Stimulated activated memory B cell treated with anti-CD40 and anti-IgM and Interleukin-4, amounts not matched to agents 10 μg/mL and 1 μg/mL and 100 μg/mL, for 72 hours (primary cell): ENCODE data around the gene ETV7.

Source experiments
- ATAC-seq: fragments of 150-1000 bp; cut with Tn5 transposase; 2 replicates; pipeline ENCODE4 v1.10.0; 2021
- H3K27ac Mint-ChIP-seq: one replicate; pipeline ENCODE4 v1.8.0; 2022; ENCODE audit warnings: mild to moderate bottlenecking, mixed read lengths
- H3K27me3 Mint-ChIP-seq: one replicate; pipeline ENCODE4 v1.8.0; 2022; ENCODE audit warnings: mixed read lengths
- H3K36me3 Mint-ChIP-seq: one replicate; pipeline ENCODE4 v1.8.0; 2022; ENCODE audit warnings: mixed read lengths
- H3K4me1 Mint-ChIP-seq: one replicate; pipeline ENCODE4 v1.8.0; 2022; ENCODE audit warnings: mixed read lengths
- H3K4me3 Mint-ChIP-seq: one replicate; pipeline ENCODE4 v1.8.0; 2022; ENCODE audit warnings: mild to moderate bottlenecking, moderate library complexity, mixed read lengths
- H3K9me3 Mint-ChIP-seq: one replicate; pipeline ENCODE4 v1.8.0; 2022; ENCODE audit warnings: mixed read lengths

ETV7 gene

DNA sequence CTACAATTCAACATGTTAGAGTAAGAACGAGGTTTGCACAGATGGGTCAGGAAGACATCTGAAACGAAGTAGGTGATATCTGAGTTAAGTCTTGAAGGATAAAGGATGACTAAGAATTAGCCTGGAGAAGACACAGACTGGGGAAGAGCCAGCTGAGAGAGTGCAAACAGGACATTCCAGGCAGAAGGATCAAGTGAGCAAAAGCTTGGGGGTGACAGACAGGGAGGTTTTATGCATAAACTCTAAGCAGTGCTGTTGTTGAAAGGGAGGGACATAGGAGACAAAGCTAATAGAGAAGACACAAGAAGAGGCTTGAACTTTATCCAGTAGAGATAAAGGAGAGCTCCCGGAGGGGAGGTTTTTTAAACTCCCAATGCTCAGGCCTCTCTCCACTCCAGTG, 15.0 kb upstream of the ETV7 start:
- Mint-ChIP-seq H3K27ac (no peak overlapping the region), H3K4me1 (peaks cover 15% of the 10 kb centered on the region), H3K27me3 (peaks cover 19% of the 10 kb centered on the region), H3K4me3 (no peak overlapping the region), H3K9me3 (no peaks in the 10 kb centered on the region), H3K36me3 (no peaks in the 10 kb centered on the region)
- ATAC-seq: no peak

DNA sequence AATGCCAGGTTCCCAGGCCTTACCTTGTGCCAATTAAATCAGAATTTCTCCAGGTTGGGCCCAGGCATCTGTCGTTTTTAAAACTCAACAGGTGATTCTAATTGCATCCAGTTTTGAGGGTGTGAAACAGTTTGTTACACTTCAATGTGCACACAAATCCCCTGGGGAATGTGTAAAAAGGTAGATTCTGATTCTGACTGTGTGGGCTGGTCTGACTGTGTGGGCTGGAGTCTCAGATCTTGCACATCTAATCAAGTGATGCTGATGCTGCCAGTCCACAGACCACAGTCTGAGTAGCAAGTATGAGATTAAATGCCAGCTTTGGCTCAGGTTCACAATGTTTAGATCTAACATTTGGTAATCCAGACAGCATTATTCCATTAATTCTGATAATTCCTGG, 12.5 kb upstream of the ETV7 start:
- no peaks in the 10 kb centered on the region for H3K36me3 Mint-ChIP-seq
- no peaks in the 10 kb centered on the region for H3K9me3 Mint-ChIP-seq
- H3K27me3 Mint-ChIP-seq: peaks cover 19% of the 10 kb centered on the region
- H3K4me1 Mint-ChIP-seq: peaks cover 15% of the 10 kb centered on the region
- H3K27ac Mint-ChIP-seq: no peak overlapping the region
- peak; percentile 92 for ATAC-seq
- no peak overlapping the region for H3K4me3 Mint-ChIP-seq

- ATAC-seq: no peak
- no peak overlapping the region for H3K4me3 Mint-ChIP-seq
- H3K4me1 Mint-ChIP-seq: peaks cover 7% of the 10 kb centered on the region
- no peaks in the 10 kb centered on the region for H3K9me3 Mint-ChIP-seq
- H3K36me3 Mint-ChIP-seq: no peaks in the 10 kb centered on the region
- H3K27ac Mint-ChIP-seq: no peak overlapping the region
- peaks cover 40% of the 10 kb centered on the region for H3K27me3 Mint-ChIP-seq
Measured at GRCh38 chr6:36392621-36393020, 5.2 kb upstream of the ETV7 start.

DNA sequence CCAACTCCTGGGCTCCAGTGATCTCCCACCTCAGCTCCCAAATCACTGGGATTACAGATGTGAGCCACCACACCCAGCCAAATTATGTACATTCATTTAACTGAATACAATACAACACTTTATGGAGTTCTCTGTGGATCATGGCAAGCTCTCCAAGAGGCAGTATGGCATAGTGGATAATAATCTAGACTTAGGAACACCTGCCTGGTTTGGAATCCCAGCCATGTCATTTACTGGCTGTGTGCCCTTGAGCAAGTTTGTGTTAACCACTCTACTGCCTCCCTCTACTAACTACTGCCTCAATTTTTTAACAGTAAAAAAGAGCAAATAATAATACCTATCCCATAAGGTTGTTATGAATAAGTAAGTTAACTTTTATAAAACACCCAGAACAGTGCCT, 1.9 kb upstream of the ETV7 start:
- Mint-ChIP-seq H3K27ac (no peak overlapping the region), H3K9me3 (no peaks in the 10 kb centered on the region), H3K27me3 (peaks cover 60% of the 10 kb centered on the region), H3K4me3 (no peak overlapping the region), H3K36me3 (no peaks in the 10 kb centered on the region), H3K4me1 (peaks cover 22% of the 10 kb centered on the region)
- no peak for ATAC-seq

- Mint-ChIP-seq H3K9me3 (no peaks in the 10 kb centered on the region), H3K27ac (peak overlapping the region; percentile 66), H3K4me3 (peak overlapping the region; percentile 78), H3K36me3 (no peaks in the 10 kb centered on the region), H3K27me3 (peaks cover 43% of the 10 kb centered on the region), H3K4me1 (peaks cover 34% of the 10 kb centered on the region)
- ATAC-seq: peak; percentile 49
Measured at GRCh38 chr6:36386495-36387439, 702 bp downstream of the ETV7 start.

DNA sequence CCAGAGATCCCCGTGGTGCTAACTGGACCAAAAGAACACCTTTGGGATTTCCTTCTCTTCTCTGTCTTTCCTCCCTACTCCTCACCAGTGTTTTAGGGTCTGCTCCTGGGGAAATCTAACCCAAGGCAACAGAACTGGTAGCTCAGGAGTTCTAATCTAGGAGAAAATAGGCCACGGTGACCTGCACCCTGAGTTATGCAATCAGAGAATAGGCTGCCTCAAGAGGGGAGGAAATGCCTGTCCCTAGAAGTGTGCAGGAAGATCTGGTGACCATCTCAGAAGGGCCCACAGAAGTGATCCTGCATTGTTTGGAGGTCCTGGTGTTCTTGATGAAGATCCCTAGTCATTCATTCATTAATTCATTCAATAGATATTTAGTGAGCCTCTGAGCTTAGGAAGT, 3.4 kb downstream of the ETV7 start:
- H3K36me3 Mint-ChIP-seq: no peaks in the 10 kb centered on the region

DNA sequence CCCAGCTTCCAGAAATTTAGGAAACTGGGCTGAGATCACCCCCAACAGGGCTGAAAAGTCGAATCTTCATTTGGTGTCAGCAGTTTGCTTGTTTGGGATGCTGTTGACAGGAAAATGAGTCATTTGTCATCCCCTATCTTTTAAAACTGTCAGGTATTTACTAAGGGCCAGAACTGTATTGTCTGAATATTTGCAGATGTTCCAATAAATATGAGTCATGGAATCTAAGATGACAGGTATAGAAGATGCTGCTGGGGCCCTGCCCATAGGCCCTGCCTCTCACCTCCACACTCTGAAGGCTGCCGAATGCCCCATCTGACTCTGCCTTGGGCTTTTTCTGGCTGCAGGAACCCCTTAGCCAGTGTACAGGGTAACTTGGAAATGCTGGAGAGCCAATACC, 3.9 kb downstream of the ETV7 start:
- H3K4me3 Mint-ChIP-seq: no peak overlapping the region
- peak overlapping the region; percentile 52 for H3K27ac Mint-ChIP-seq
- peaks cover 28% of the 10 kb centered on the region for H3K27me3 Mint-ChIP-seq
- H3K36me3 Mint-ChIP-seq: no peaks in the 10 kb centered on the region
- H3K4me1 Mint-ChIP-seq: peaks cover 46% of the 10 kb centered on the region
- H3K9me3 Mint-ChIP-seq: no peaks in the 10 kb centered on the region
- ATAC-seq: peak; percentile 21

More for the DNA sequence above, 3.4 kb downstream of the ETV7 start:
- H3K9me3 Mint-ChIP-seq: no peaks in the 10 kb centered on the region
- no peak for ATAC-seq
- H3K27me3 Mint-ChIP-seq: peaks cover 29% of the 10 kb centered on the region
- no peak overlapping the region for H3K4me3 Mint-ChIP-seq
- no peak overlapping the region for H3K27ac Mint-ChIP-seq
- H3K4me1 Mint-ChIP-seq: peaks cover 41% of the 10 kb centered on the region

DNA sequence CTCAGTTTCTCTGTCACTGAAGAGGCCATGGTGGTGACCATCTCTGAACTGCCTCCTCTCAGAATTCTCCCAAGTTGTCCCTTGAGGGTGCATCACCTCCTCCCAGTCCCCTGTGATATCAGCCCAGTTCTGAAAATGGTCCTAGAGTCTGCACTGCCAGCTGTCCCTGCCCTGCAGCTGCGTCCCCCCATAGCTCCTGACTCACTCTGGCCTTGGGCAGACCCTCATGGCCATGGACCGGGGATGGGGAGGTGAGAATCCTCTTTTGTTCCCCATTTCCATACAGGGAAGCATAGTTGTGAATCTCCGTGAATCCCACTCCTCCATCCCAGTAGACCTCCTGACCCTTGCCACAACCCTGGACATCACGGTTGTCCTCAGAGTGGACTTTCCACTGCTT, 4.5 kb downstream of the ETV7 start:
- Mint-ChIP-seq H3K9me3 (no peaks in the 10 kb centered on the region), H3K27me3 (peaks cover 22% of the 10 kb centered on the region), H3K4me1 (peaks cover 46% of the 10 kb centered on the region), H3K36me3 (no peaks in the 10 kb centered on the region), H3K27ac (peak overlapping the region; percentile 52), H3K4me3 (peak overlapping the region; percentile 16)
- no peak for ATAC-seq

DNA sequence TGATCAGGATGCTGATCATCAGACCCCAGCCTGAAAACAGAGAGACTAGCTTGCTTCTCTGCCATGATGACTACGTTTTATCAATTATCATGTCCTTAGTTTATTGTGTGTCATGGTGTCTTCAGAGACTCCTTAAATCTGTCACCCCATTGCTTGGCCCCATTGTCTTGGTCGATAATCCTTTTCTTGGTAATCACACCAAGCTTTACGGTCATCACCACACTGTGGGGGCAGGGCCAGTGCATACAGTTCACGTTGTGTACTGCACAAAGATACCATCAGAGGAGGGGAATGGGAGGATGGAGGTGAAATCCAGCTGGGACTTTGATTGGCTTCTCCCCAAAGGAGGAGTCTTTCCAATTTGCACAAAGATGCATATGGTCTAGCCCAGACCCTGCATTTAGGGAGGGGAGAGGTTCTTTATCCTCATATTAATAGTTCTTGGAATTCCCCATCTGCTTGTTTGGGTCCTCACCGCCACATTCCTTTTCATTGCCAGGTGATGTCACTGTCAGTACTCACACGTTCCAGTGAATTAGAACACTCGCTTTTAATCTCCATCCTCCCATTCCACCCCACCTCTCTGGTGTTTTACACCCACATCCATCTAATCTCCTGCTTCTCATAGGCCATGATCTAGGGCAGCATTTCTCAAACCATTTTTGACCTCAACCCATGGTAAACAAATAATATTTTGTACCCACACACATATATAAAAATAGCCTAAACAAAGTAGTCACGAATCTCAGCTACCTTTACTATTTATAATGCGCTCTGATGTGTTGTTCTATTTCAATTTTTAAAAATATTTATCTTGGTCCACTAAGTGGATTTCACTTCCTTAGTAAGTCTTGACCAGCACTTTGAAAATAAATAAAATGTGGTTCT, 5.7 kb downstream of the ETV7 start:
- Mint-ChIP-seq H3K4me3 (no peak overlapping the region), H3K27ac (peak overlapping the region; percentile 52), H3K27me3 (peaks cover 11% of the 10 kb centered on the region), H3K4me1 (peaks cover 42% of the 10 kb centered on the region), H3K36me3 (no peaks in the 10 kb centered on the region), H3K9me3 (no peaks in the 10 kb centered on the region)
- peak; percentile 38 for ATAC-seq

- no peak overlapping the region for H3K4me3 Mint-ChIP-seq
- H3K36me3 Mint-ChIP-seq: no peaks in the 10 kb centered on the region
- peaks cover 35% of the 10 kb centered on the region for H3K4me1 Mint-ChIP-seq
- H3K27me3 Mint-ChIP-seq: no peaks in the 10 kb centered on the region
- no peak for ATAC-seq
- no peak overlapping the region for H3K27ac Mint-ChIP-seq
- H3K9me3 Mint-ChIP-seq: no peaks in the 10 kb centered on the region
Measured at GRCh38 chr6:36380166-36380565, 7.3 kb downstream of the ETV7 start.

DNA sequence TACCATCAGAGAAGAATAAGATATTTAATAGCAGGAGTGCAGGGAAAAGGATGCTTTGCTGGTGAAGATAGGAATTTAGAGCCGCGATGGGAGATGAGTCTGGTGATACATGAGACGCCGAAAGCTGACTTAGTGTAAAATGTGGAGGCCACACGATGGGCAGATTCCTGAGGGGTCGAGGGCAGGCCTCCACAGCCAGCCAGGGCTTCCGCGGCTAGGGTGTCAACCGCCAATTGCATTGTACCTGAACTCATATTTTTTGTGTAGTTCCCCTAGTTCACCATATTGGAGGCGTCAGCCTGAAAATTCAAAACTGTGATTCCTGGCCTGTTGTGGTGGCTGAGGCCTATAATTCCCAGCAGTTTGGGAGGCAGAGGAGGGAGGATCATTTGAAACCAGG, 8.5 kb downstream of the ETV7 start:
- Mint-ChIP-seq H3K27me3 (no peaks in the 10 kb centered on the region), H3K4me3 (no peak overlapping the region), H3K4me1 (peaks cover 35% of the 10 kb centered on the region), H3K9me3 (no peaks in the 10 kb centered on the region), H3K27ac (peak overlapping the region; percentile 80), H3K36me3 (no peaks in the 10 kb centered on the region)
- no peak for ATAC-seq

DNA sequence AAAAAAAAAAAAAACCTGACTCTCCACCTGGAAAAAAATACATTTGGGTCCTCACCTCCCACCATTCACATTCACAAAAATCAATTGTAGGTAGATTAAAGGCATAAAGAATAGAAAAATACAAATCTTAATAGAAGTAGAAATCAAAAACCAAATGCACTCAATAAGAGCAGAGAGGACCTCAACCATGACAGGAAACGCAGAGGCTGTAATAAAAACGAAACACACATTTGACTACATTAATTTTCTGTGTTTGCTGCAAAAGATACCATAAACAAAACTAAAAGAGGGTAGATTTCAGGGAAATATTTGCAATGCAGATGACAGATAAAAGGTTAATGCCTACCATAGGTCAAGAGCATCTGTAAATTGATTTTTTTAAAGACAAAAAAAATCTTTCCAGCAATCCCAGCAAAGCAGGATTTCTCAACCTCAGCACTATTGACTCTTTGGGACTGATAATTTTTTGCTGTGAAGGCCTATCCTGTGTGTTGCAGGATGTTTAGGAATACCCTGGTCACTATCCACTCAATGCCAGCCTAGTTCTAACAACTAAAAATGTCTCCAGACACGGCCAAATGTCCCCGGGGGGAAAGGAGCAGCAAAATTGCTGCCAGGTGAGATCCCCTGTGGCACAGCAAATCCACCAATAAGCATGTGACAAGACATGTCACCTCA, 9.1 kb downstream of the ETV7 start:
- H3K4me3 Mint-ChIP-seq: no peak overlapping the region
- H3K27me3 Mint-ChIP-seq: no peaks in the 10 kb centered on the region
- ATAC-seq: no peak
- no peaks in the 10 kb centered on the region for H3K9me3 Mint-ChIP-seq
- H3K36me3 Mint-ChIP-seq: no peaks in the 10 kb centered on the region
- H3K27ac Mint-ChIP-seq: peak overlapping the region; percentile 80
- peaks cover 35% of the 10 kb centered on the region for H3K4me1 Mint-ChIP-seq

- Mint-ChIP-seq H3K9me3 (no peaks in the 10 kb centered on the region), H3K36me3 (no peaks in the 10 kb centered on the region), H3K27me3 (peaks cover 5% of the 10 kb centered on the region), H3K4me3 (no peak overlapping the region), H3K4me1 (peaks cover 28% of the 10 kb centered on the region), H3K27ac (peak overlapping the region; percentile 80)
- ATAC-seq: no peak
Measured at GRCh38 chr6:36377594-36377993, 9.9 kb downstream of the ETV7 start.

DNA sequence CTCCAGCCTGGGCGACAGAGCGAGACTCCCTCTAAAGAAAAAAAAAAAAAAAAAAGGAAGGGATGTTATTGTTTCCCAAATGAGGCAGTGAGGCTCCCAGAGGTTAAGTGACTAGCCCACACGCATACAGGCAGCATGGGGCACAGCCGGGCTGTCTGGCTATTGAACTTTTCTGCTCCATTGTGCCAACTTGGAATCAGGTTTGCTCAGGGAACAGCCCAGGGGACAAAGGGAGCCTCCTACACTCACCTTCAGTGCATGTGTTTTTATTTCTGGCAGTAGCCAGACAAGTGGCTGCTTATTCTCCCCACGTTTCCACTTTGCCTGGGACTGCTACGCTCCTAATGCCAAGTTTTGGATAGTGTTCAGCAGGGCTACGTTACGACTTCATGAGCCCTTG, 10.7 kb downstream of the ETV7 start:
- Mint-ChIP-seq H3K9me3 (no peaks in the 10 kb centered on the region), H3K4me3 (no peak overlapping the region), H3K36me3 (no peaks in the 10 kb centered on the region), H3K27ac (no peak overlapping the region), H3K27me3 (peaks cover 13% of the 10 kb centered on the region), H3K4me1 (peaks cover 24% of the 10 kb centered on the region)
- ATAC-seq: no peak

DNA sequence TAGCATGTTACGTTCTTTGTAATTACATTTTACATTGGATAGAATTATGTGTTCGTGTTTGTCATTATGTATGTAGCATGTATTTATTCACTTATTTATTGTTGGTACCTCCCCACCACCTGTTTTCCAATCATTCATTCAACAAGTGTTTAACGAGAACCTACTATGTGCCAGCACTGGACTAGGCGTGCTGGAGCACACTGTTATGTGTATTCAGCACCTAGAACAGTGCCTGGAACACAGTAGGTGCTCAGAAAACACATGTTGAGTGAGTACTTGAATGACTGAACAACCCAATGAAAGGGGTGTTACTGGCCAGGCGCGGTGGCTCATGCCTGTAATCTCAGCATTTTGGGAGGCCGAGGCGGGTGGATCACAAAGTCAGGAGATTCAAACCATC, 11.3 kb downstream of the ETV7 start:
- peaks cover 20% of the 10 kb centered on the region for H3K4me1 Mint-ChIP-seq
- H3K36me3 Mint-ChIP-seq: no peaks in the 10 kb centered on the region
- H3K27me3 Mint-ChIP-seq: peaks cover 17% of the 10 kb centered on the region
- H3K27ac Mint-ChIP-seq: no peak overlapping the region
- H3K4me3 Mint-ChIP-seq: no peak overlapping the region
- no peak for ATAC-seq
- H3K9me3 Mint-ChIP-seq: no peaks in the 10 kb centered on the region
